Epithelial cell of proximal tubule (primary cell): ENCODE results near the gene LYZL2. TPM values are rescaled to one million over a fixed set of nuclear protein-coding genes. Genes with fewer than 3 reads are reported as not detected.
"Not testable (repeated sequence)": the region's sequence is repeated elsewhere in the genome, so short reads cannot be mapped to it uniquely, and the experiment has no call there.

ENCODE experiments used
- DNase-seq: peaks from one replicate; pipeline ENCODE4 v3.0.0-alpha.2; 2011; ENCODE audit warnings: low read depth
- H3K4me3 ChIP-seq: 2 replicates; pipeline ENCODE4 v1.5.1; 2011; ENCODE audit warnings: low read depth, mild to moderate bottlenecking, low read length
- CTCF ChIP-seq: conservative IDR thresholded peaks from 2 replicates; pipeline ENCODE4 v1.5.1; 2012; ENCODE audit warnings: low read depth, mild to moderate bottlenecking, low read length
- total RNA-seq: library from RNA; depleted of rRNA; stranded (reverse); fragments of >200 nt; gene quantifications from 2 replicates; pipeline ENCODE4 v1.2.3, GENCODE V29; 2015

The LYZL2 gene
- total RNA-seq, 1 donor from 2014 or later, result not detected

- no peak for TF ChIP-seq CTCF
- no peak overlapping the region for H3K4me3 ChIP-seq
- no peak for DNase-seq
These were observed 9.6 kb downstream of the LYZL2 start for GRCh38 chr10:30619966-30620365.

GRCh38 chr10:30617070-30617469 is 12.5 kb downstream of the LYZL2 start:
- TF ChIP-seq CTCF, result no peak
- no peak for DNase-seq
- H3K4me3 ChIP-seq, result no peak overlapping the region

- DNase-seq, H3K4me3 ChIP-seq: not testable (repeated sequence)
These were observed 18.5 kb downstream of the LYZL2 start for GRCh38 chr10:30611041-30611440.

GRCh38 chr10:30607814-30608213 is 21.7 kb downstream of the LYZL2 start:
- DNase-seq, result no peak
- no peak for TF ChIP-seq CTCF
- no peak overlapping the region for H3K4me3 ChIP-seq

- no peak overlapping the region for H3K4me3 ChIP-seq
- no peak for DNase-seq
- TF ChIP-seq CTCF, result no peak
These were observed 23.2 kb downstream of the LYZL2 start for GRCh38 chr10:30606313-30606712.

GRCh38 chr10:30605341-30606121 is 24.0 kb downstream of the LYZL2 start:
- not testable (repeated sequence) for H3K4me3 ChIP-seq, DNase-seq

GRCh38 chr10:30603589-30603988 is 26.0 kb downstream of the LYZL2 start:
- DNase-seq, result no peak
- H3K4me3 ChIP-seq, result no peak overlapping the region
- no peak for TF ChIP-seq CTCF

GRCh38 chr10:30602747-30603146 is 26.8 kb downstream of the LYZL2 start:
- H3K4me3 ChIP-seq, result no peak overlapping the region
- no peak for TF ChIP-seq CTCF
- no peak for DNase-seq
